ENCODE measurements around the gene GNAI2.
"Not testable (repeated sequence)": the region's sequence is repeated elsewhere in the genome, so short reads cannot be mapped to it uniquely, and the experiment has no call there.

GNAI2 gene

DNA sequence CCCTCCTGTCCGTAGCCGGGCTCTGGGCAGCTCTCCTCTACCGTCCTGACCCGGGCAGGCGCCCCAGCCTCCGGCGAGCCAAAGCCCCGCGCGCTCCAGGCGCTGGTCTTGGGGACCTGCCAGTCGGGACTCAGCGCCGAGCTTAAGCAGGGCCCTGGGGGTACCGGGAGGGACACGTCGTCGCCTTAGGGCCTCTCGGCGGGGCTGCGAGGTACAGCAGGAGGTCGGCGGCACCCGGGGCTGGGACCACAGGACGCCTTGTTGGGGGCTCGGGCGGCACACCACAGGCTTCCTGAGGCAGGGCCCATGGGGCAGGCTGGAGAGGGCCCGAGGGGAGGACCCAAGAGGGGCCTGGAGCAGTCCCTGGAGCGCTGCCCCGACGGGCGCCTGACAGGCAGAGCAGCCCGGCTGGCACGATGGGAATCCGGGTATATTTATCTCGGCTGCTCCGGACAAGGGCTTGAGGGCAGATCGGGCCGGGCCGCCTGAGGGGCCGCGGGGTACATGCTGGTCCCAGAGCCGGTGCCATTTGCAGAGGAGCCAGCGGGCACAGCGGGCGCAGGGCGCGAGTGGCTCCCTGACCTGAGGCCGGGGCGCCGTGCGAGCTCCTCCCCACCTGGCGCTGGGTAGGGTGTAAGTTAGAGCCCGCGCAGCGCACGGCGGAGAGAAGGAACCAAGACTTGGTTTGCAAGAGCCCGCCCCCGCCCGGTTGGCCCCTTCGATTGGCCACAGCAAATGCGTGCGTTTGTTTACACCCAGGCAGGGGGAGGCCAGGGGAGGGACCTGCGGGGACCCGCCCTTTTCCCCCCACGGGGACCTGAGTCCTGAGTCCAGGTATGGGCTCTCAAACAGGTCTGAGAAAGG, 30.4 kb upstream of the GNAI2 start:
- DNase-seq = no peak

DNA sequence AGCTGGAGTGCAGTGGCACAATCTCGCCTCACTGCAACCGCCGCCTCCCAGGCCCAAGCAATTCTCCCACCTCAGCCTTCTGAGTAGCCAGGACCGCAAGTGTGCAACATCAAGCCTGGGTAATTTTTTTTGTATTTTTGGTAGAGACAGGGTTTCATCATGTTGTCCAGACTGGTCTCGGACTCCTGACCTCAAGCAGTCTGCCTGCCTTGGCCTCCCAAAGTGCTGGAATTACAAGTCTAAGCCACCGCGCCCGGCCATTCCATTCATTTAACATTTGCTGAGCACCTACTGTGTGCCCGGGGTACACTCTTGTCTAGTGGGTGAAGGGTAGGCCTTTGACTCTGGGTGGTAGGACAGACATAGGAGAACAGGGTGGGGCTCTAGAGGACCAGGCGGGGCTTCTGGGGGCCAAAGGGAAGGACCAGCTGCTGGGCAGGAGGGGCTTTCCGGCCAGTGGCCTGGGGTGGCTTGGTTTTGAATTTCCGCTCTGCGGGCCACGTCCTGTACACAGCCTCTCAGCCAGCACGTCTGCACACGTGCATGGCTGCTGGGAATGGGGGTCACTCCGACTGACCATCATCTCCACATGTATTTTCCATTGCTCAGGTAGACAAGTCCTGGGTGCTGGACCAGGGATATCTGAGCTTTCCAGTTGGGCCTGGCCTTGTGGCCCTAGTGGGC, 28.5 kb upstream of the GNAI2 start:
- DNase-seq = no peak

DNA sequence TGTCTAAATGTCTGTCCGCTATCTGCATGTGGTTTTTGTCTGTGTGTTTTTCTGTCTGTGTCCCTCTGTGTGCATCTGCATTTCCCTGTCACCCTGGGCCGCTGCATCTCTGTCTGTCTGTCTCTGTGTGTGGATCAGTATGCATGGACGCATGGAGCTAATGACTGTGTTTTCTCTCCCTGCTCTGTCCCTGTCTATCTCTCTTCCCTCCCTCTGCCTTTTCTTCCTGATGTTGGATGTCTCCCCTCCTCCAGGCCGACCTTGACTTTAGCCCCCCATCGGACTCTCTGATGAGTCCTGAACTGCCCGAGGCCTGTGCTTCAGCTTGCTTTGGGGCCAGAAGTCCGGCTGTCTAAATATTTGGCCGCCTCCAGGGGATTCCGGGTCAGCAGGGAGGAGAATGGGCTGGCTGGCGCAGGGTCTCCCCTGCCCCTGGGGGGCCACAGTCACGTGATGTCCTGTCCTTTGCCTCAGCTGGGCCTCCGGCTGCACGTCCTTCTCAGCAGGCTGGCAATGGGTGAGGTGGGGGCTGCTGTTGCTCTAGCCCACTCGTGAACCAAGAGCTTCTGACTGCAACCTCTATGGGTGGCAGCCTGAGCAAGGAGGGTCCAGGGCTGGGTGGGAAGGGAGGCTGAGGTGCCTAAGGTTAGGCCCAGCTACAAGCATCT, 27.2 kb upstream of the GNAI2 start:
- DNase-seq = no peak

DNA sequence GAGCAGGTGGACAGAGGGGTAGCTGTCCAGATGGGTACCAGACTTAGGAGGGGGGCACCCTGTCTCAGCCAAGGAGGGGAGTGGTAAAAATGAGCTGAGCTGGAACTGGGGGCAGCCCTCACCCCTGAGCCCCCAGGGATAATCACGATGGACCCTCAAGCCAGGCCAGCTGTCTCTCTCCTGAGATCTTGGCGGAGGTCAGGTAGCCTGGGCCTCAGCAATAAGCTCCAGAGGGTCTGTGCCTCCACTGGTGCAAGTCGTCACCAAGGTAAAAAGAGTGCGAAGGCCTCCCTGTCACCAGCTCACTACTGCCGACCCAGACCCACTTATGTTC, 25.9 kb upstream of the GNAI2 start:
- no peak for DNase-seq

DNA sequence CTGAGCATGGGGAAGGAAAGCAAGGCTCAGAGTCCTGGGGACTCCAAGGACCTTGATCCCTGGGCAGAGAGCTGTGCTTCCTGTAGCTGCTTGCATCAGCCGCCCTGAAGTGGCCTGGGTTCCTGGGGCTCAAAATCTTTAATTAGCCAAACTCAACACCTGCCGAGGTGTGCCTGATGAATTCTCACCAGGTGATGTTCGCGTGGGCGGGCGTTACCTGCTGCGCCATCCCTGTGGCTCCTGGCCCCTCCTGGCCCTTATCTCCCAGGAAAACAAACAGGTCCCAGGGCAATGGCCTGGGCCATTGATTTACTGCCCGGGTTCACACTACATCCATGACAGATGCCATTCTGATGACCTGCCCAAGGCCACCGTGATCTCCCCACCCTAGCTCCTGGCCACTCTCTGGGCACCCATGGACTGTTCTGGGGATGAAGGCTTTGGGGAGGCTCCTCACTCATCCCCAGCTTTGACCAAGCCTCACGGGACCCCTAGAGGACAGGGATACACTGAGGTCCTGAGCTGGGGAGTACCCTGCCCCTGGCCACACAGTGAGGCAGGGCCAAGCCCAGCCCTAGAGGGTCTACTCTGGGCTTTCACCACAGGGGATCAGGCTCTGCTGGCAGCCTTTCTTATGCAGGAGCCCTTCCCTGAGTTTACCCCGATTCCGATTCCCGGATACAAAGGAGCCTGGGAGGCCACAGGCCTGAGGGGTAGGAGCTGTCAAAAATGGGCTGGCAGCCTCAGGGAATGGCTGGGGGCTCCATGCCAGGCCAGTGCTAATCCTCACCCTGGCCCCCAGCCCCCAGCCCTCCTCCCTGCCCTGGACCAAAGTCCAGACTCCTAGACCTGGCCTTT, 25.3 kb upstream of the GNAI2 start:
- no peak for DNase-seq

DNA sequence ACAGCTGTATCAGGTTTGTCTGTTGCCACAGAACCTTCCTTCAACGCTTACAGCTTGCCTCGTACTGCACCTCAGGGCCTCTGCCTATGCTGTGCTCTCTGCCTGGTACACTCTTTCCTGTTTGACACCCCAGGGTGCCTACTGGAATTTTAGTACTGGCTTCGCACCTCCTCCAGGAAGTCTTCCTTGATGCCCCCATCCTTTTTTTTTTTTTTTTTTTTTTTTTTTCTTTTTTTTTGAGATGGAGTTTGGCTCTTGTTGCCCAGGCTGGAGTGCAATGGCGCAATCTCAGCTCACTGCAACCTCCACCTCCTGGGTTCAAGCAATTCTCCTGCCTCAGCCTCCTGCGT, 24.7 kb upstream of the GNAI2 start:
- not testable (repeated sequence) for DNase-seq

DNA sequence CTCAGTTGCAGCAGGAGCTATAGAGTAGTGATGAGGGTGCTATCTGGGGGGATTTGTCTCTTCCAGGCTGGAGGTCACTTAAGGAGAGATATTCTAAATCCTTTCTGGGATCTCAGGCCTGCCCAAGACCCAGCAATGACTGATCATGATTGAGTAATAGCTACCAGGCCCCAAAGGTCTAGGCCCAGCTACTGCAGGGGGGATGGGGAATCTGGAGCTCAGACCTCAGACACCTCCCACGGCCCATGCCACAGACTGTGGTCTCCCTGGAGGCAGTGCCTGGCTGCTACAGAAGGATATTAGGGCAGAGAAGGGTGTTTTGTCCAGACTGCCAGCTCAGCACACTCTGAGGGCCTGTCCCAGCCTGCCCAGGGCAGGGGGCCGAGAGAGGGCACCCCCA, 24.1 kb upstream of the GNAI2 start:
- no peak for DNase-seq

DNA sequence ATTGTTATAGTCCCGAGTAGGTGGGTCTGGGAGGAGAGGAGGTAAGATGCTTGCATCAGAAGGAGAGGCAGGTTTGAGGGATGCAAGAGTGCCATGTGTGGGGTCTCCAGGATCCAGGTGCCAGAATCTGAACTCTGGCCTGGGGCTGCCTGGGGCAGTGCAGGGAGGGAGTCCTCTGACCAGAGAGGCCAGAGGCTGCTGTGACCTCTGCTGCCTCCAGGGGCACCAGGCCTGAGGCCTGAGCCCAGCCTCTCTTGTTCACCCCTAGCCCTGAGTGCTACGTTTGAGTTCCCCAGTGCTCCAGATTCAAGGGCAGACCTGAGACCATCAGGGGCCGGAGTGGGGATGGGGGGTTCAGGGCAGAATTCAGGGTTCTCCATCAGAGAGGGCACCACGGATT, 23.5 kb upstream of the GNAI2 start:
- no peak for DNase-seq

DNA sequence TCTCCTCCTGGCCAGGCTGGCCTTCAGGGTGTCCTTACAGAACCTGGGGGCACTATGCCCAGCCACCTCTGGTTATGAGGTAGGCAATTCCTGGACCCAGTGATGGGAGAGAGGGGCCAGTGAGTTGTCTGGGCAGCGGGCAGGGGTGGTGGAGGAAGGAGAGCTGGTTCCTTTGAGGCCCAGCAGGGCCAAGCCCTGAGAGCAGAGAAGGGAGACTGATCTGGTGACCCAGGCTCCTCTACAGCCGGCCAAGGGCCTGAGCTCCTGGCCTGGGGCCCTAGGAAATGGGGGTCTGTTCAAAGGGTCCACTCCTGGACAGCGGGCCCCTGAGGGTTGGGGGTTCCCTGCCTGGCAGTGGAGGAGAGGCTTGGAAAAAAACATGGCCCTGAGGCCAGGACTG, 23.0 kb upstream of the GNAI2 start:
- no peak for DNase-seq

DNA sequence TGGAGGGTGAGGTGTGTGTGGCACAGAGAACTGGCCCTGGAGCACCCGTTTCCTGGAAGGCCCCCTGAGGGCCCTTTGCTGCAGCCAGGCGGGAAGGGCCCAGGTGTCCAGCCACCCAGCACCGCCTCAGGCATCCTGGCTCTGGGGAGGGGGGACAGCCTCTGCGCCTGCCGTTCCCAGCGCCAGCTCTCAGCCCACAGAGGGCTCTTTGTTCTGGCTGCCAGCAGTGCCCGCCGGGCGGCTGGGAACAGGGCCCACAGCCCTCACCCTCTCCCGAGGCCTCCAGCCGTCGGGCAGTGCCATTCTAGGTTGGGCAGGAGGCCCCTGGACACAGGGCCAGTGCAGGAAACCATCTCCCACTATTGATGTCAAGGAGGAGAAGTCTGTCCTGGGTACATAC, 22.6 kb upstream of the GNAI2 start:
- no peak for DNase-seq

DNA sequence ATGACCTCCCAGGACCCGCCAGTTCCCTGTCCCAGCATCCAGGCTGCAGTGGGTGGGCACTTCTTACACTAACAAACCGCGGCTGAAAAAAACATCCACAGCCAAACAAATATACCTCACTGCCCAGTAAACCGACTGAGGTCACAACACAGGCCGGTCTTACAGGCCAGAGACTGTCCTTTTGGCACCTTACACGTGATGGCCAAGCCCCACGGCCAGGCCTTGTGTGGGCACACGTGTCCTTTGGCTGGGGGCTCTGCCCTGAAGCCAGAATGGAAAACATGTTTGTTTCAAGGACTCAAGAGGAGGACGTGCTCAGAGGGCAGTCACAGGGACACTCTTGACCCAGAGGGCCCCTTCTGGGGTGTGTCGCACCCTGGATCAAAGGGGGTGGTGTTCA, 21.2 kb upstream of the GNAI2 start:
- DNase-seq = no peak

DNA sequence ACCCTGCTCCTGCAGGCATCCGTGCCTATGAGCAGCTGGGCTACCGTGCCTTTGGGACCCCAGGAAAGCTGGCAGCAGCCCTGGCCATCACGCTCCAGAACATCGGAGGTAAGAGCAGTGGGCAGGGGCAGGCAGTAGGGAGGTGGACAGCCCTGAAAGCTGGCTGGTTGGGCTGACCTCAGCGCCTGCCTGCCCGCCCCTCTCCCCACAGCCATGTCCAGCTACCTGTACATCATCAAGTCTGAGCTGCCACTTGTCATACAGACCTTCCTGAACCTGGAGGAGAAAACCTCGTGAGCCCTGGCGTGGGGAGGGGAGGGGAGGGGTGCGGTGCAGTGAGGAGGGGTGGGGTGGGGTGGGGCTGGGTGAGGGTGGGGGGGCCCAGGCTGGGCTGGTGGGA, 20.5 kb upstream of the GNAI2 start:
- no peak for DNase-seq

DNA sequence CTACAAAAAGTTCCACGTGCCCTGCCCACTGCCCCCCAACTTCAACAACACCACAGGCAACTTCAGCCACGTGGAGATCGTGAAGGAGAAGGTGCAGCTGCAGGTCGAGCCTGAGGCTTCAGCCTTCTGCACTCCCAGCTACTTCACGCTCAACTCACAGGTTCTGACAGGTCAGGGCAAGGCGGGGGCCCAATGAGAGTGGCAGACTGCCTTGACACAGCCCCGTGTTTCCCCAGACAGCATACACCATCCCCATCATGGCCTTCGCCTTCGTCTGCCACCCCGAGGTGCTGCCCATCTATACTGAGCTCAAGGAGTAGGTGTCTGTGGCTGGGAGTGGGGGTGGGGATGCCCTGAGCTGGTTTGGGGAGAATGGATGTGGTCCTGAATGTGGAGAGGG, 18.3 kb upstream of the GNAI2 start:
- DNase-seq = no peak

DNA sequence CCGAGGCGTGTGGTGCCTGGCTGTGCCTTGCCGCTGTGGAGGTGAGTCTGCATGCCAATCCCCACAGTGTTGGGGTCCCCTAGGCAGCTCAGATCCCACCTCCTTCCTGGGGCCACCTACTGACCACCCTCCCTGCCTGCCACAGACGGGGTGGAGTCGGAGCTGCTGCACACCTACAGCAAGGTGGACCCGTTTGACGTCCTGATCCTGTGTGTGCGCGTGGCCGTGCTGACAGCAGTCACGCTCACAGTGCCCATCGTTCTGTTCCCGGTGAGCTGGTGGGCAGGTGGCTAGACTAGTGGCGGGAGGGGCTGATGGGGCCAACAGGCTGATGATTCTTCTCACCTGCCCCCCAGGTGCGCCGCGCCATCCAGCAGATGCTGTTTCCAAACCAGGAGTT, 17.6 kb upstream of the GNAI2 start:
- no peak for DNase-seq

DNA sequence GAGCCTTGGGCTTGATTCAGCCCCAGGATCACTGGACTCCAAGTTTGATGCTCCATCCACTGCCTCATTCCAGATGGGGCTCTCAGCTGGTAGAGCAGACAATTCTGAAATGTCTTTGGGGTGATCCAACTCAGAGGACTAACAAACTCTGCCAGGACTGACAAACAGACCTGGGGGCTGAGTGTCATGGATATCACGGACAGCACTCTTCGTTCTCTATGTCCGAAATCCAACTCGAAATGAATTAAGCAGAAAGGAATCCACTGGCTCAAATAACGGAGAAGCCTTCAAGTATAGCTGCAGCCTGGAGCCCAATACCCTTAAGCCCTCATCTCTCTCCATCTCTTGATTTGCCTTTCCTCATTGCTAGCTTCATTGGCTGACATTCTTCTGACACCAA, 16.7 kb upstream of the GNAI2 start:
- DNase-seq = no peak

DNA sequence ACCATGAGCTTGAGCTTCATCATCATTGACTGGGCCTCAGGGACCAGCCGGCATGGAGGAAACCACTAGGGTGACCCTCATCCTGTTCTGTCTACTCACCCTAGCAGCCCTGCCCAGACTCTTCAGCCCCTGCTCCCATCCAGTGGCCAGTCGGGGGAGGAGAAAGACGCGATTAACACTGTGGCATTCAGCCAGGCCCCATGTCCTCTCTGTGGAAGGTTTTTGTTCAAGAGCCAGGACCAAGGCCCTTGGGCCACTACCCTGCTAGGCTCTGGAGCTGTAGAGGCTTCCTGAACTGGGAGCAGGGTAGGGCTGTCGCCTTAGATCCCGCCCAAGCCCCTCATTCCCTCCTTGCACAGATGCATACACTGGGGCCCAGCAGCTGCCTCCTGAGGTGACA, 15.9 kb upstream of the GNAI2 start:
- no peak for DNase-seq

DNA sequence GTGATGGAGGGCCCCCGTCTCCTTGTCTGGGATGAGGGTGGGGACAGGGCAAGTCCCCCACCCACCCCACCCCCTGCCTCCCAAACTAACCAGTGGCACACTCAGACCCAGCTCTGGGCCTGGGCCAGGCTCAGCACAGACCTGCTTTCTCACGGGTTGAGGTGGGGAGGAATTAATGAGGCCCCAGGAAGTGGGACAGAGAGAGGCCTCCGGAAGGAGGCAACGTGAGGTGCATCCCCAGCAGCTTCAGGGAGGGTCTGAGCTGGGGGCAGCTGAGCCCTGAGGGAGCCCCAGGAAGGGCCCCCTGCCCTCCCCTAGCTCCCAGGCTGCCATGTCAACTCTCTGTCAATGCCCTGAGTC, 15.0 kb upstream of the GNAI2 start:
- DNase-seq = no peak

DNA sequence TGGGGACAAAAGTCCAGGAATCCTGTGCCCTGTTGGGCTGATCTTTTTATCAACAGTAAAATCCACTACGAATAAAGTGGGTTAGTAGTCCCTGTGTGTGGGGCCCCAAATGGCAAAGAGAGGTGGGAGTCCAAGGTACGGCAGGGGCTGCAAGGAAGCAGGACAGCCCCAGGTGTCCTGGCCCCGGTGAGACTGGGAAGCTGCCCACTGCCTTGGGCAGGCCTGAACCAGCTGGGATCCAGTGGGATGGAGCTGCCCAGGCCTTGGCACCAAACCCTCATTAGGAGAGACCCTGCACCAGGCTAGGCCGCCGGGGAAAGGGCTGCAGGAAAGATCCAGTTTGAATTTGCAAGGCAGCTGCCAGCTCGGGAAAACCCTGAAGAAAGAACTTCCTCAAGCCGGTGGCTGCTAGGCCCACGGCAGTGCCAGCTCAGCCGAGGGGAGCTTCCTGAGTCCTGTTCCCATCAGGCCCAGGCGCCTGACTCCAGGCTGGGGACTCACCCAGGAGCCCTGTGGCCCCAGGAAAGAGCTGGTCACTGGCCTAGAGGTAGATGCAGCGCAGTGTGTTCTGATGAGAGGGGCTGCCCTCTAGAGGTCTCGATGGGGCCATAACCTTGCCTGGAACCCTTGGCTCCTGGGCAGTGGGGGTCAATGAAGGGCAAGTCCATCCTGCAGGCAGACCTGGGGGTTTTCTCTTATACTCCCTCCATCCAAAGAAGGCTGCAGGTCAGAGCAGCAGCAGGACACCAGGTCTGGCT, 14.4 kb upstream of the GNAI2 start:
- no peak for DNase-seq

DNA sequence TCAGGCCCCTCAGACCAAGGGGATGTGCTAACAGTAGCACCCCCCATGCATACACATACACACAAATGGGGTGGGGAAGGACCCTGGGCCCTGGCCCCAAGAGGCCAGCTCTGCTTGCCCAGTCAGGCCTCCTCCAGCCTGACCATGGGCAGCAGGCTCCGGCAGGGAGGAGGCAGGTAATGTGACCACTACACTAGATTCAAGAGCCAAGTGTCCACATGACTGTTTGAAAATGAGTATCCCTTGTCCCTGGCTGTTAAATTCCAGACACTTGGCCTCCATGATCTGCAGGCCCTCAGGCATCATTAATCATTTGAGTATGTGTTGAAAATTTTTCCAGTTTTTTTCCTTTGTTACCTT, 13.9 kb upstream of the GNAI2 start:
- no peak for DNase-seq

DNA sequence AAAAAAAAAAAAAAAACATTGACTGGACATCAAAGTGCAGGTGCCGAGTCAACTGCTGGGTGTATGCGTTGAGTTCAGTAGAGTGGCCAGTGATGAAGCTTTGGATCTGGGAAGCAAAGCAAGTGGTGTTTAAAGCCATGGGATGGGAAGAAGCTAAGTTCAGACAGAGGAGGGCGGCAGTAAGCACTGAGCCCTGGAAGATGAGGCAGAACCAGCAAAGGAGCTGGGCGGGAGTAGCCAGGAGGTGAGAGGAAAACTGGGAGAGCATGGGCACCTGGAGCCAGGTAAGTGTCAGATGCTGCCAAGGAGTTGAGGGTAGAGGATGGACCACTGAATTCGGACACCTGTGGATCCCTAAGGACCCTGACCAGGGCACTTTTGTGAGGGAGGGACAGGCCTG, 11.4 kb upstream of the GNAI2 start:
- DNase-seq = no peak

DNA sequence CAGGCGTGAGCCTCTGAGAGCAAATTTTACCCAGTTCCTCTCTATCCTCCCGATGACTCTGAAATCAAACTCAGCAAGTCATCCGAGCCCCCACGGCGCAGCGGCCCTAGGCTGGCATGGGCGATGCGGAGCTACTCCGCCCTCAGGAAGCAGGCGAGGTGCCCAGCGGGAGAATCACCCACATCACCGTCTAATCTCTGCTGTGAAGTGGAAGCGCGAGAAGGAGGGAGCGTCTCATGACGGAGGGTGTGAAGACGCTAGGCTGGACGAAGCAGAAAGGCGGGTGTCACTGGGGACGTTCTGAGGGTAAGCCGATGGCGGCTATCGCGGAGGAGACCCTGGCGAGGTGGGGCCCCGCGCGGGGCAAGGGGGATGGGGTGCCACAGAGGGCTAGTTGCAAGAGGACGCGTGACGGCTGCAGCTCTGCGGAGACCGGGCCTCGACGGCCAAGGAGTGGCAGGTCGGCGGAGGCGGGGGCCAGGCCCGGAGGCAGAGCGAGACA, 9.1 kb upstream of the GNAI2 start:
- no peak for DNase-seq

DNA sequence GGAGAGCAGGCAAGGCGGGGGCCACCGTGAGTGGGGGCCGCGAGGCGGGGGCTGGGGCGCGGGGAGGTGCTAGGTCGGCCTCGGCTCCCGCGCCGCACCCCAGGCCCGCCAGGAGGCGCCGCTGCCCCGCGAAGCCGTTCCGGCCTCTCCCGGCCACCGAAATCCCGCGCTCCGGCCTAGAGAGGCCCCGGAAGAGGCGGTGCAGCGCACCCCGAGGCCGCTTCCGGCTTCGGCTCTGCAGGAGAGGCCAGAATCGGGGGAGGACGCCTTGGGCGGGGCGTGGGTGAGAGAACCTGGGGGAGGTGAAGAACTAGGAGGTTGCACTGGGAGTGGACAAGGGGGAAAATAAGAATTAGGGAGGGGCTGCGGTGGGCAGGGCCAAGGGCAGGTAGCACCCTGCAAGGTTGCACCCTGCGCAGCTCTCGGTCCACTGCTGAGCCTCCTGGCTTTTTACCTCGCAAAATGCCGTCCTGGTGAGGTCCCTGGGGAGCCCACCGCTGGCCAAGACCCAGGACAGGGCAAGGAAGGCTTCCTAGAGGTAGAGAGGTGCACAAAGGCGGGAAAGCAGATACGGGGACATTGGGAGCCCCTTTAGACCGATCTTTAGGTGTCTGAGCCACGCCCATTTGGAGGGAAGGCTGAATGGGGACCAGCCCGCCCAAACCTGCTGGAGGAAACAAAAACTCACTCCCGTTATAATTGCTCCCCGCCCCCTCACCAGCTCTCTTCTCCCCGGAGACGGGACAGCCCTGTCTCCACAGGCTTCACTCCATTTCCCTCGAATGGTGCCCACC, 8.4 kb upstream of the GNAI2 start:
- DNase-seq = peak; percentile 95
